GM23338 (cell line): ENCODE measurements around the gene TNFAIP3. TPM values are rescaled to one million over a fixed set of nuclear protein-coding genes. Genes with fewer than 3 reads are reported as not detected.
A peak's percentile ranks its signal among the peaks of the same experiment; 100 is the strongest.

Experiments used
- ATAC-seq: fragments of 200-7000 bp; cut with Tn5 transposase; 3 replicates; pipeline ENCODE4 v1.9.1; 2020
- DNase-seq: peaks from one replicate; pipeline ENCODE4 v3.0.0-alpha.2; 2015; ENCODE audit warnings: low spot score
- H2AFZ ChIP-seq: fragments of 200-600 bp; sonication (generic); 2 replicates; pipeline ENCODE4 v1.8.0; 2016; ENCODE audit warnings: antibody characterized with exemption, mild to moderate bottlenecking, moderate library complexity
- H3F3A ChIP-seq: fragments of 200-600 bp; sonication (generic); replicated peaks from 2 replicates; pipeline ENCODE4 v1.8.0; 2017; ENCODE audit warnings: antibody characterized with exemption, mixed run types, low read depth
- H3K27ac ChIP-seq: fragments of 200-600 bp; sonication (generic); 2 replicates; pipeline ENCODE4 v1.6.1; 2016; ENCODE audit warnings: low read depth
- H3K27me3 ChIP-seq: fragments of 200-600 bp; sonication (generic); 2 replicates; pipeline ENCODE4 v1.8.0; 2016; ENCODE audit warnings: mild to moderate bottlenecking, mixed run types, moderate library complexity; ENCODE audit not compliant: insufficient read depth
- H3K36me3 ChIP-seq: fragments of 200-600 bp; sonication (generic); 2 replicates; pipeline ENCODE4 v1.8.0; 2016; ENCODE audit warnings: mild to moderate bottlenecking; ENCODE audit not compliant: insufficient read depth
- H3K4me1 ChIP-seq: fragments of 200-600 bp; sonication (generic); 2 replicates; pipeline ENCODE4 v1.8.0; 2016; ENCODE audit warnings: mild to moderate bottlenecking, moderate library complexity; ENCODE audit not compliant: insufficient read depth
- H3K4me2 ChIP-seq: fragments of 200-600 bp; sonication (generic); 2 replicates; pipeline ENCODE4 v1.7.1; 2017; ENCODE audit warnings: mixed run types
- H3K4me3 ChIP-seq: fragments of 200-600 bp; sonication (generic); 2 replicates; pipeline ENCODE4 v1.6.1; 2016; ENCODE audit warnings: mixed run types
- H3K79me2 ChIP-seq: fragments of 200-600 bp; sonication (generic); replicated peaks from 2 replicates; pipeline ENCODE4 v1.8.0; 2017; ENCODE audit warnings: mild to moderate bottlenecking; ENCODE audit not compliant: insufficient read depth
- H3K9me2 ChIP-seq: fragments of 200-600 bp; sonication (generic); 2 replicates; pipeline ENCODE4 v1.8.0; 2017; ENCODE audit not compliant: insufficient read depth
- H4K20me1 ChIP-seq: fragments of 200-600 bp; sonication (generic); replicated peaks from 2 replicates; pipeline ENCODE4 v1.8.0; 2017; ENCODE audit warnings: mild to moderate bottlenecking; ENCODE audit not compliant: insufficient read depth
- H3K27ac Mint-ChIP-seq: 2 replicates; pipeline ENCODE4 v1.8.0; 2020; ENCODE audit warnings: inconsistent platforms, mild to moderate bottlenecking, moderate library complexity, mixed read lengths
- H3K27me3 Mint-ChIP-seq: 3 replicates; pipeline ENCODE4 v1.8.0; 2022; ENCODE audit warnings: low read depth, mild to moderate bottlenecking, moderate library complexity, mixed read lengths, inconsistent platforms; ENCODE audit not compliant: insufficient read depth, poor library complexity
- H3K36me3 Mint-ChIP-seq: 3 replicates; pipeline ENCODE4 v1.8.0; 2021; ENCODE audit warnings: low read depth, mild to moderate bottlenecking, inconsistent platforms, moderate library complexity, mixed read lengths
- H3K4me1 Mint-ChIP-seq: 3 replicates; pipeline ENCODE4 v1.8.0; 2020; ENCODE audit warnings: mild to moderate bottlenecking, inconsistent platforms, mixed read lengths
- H3K4me3 Mint-ChIP-seq: 3 replicates; pipeline ENCODE4 v1.8.0; 2021; ENCODE audit warnings: moderate library complexity, mild to moderate bottlenecking, inconsistent platforms, mixed read lengths
- H3K9me3 Mint-ChIP-seq: 3 replicates; pipeline ENCODE4 v1.8.0; 2020; ENCODE audit warnings: moderate library complexity, mild to moderate bottlenecking, inconsistent platforms, mixed read lengths
- CREB1 ChIP-seq: fragments of 250-450 bp; sonication (Bioruptor Pico); IDR thresholded peaks from 2 replicates; pipeline ENCODE4 v1.5.0; 2020; ENCODE audit warnings: low read depth, mild to moderate bottlenecking, moderate library complexity
- EZH2 ChIP-seq: fragments of 200-600 bp; sonication (generic); IDR thresholded peaks from one replicate; pipeline ENCODE4 v1.8.0; 2017; ENCODE audit warnings: antibody characterized with exemption, mild to moderate bottlenecking, low read depth; ENCODE audit not compliant: unreplicated experiment
- EZH2phosphoT487 ChIP-seq: fragments of 200-600 bp; sonication (generic); IDR thresholded peaks from one replicate; pipeline ENCODE4 v1.8.1; 2018; ENCODE audit warnings: antibody characterized with exemption; ENCODE audit not compliant: unreplicated experiment
- JUNB ChIP-seq: IDR thresholded peaks from one replicate; pipeline ENCODE4 v1.6.1; 2016; ENCODE audit warnings: antibody characterized with exemption; ENCODE audit not compliant: unreplicated experiment
- NANOG ChIP-seq: IDR thresholded peaks from 2 replicates; pipeline ENCODE4 v1.6.1; 2016; ENCODE audit warnings: antibody characterized with exemption, borderline replicate concordance
- POLR2AphosphoS5 ChIP-seq: IDR thresholded peaks from 2 replicates; pipeline ENCODE4 v1.6.1; 2016; ENCODE audit warnings: antibody characterized with exemption, low read depth
- STAT1 ChIP-seq: IDR thresholded peaks from one replicate; pipeline ENCODE4 v1.6.1; 2016; ENCODE audit warnings: antibody characterized with exemption; ENCODE audit not compliant: unreplicated experiment
- ZNF114 ChIP-seq: fragments of 250-450 bp; sonication (Bioruptor Pico); IDR thresholded peaks from 2 replicates; pipeline ENCODE4 v1.5.0; 2020; ENCODE audit warnings: mild to moderate bottlenecking, moderate library complexity
- ZNF331 ChIP-seq: fragments of 250-450 bp; sonication (Bioruptor Pico); IDR thresholded peaks from 2 replicates; pipeline ENCODE4 v1.5.0; 2020; ENCODE audit warnings: low read depth, mild to moderate bottlenecking, moderate library complexity
- polyA plus RNA-seq: library from polyadenylated mRNA; unstranded; fragments of >200 nt; fragmentation: Nextera tagmentation; extraction: Ambion mirVana; gene quantifications from 2 replicates; pipeline ENCODE4 v1.2.1, GENCODE V29; 2016
- total RNA-seq: library from RNA; depleted of rRNA; stranded (reverse); fragments of >200 nt; shearing (Covaris generic); gene quantifications from 2 replicates; pipeline ENCODE4 v1.2.3, GENCODE V29; 2014
- TF ChIP-seq, protein P1 (sequence below): fragments of 250-450 bp; sonication (Bioruptor Pico); IDR thresholded peaks from 2 replicates; pipeline ENCODE4 v1.5.0; 2020; ENCODE audit warnings: mild to moderate bottlenecking, moderate library complexity
- TF ChIP-seq, protein P2 (sequence below): IDR thresholded peaks from one replicate; pipeline ENCODE4 v1.6.1; 2018; ENCODE audit warnings: antibody characterized with exemption; ENCODE audit not compliant: unreplicated experiment
- TF ChIP-seq, protein P3 (sequence below): IDR thresholded peaks from 2 replicates; pipeline ENCODE4 v1.6.1; 2016; ENCODE audit warnings: antibody characterized with exemption
- TF ChIP-seq, protein P4 (sequence below), 2 experiments: fragments of 200-600 bp in 1 of 2; sonication (generic) in 1 of 2; conservative IDR thresholded peaks; 2 replicates each; pipeline versions ENCODE4 v1.5.1 to v1.6.1; 2016 to 2017; ENCODE audit warnings: antibody characterized with exemption in 2 of 2, low read depth in 2 of 2, mild to moderate bottlenecking in 2 of 2, moderate library complexity in 1 of 2

Gene TNFAIP3
- total and polyA plus RNA-seq, 2 experiments from 2014 or later: 2.1 to 2.3 TPM

DNA sequence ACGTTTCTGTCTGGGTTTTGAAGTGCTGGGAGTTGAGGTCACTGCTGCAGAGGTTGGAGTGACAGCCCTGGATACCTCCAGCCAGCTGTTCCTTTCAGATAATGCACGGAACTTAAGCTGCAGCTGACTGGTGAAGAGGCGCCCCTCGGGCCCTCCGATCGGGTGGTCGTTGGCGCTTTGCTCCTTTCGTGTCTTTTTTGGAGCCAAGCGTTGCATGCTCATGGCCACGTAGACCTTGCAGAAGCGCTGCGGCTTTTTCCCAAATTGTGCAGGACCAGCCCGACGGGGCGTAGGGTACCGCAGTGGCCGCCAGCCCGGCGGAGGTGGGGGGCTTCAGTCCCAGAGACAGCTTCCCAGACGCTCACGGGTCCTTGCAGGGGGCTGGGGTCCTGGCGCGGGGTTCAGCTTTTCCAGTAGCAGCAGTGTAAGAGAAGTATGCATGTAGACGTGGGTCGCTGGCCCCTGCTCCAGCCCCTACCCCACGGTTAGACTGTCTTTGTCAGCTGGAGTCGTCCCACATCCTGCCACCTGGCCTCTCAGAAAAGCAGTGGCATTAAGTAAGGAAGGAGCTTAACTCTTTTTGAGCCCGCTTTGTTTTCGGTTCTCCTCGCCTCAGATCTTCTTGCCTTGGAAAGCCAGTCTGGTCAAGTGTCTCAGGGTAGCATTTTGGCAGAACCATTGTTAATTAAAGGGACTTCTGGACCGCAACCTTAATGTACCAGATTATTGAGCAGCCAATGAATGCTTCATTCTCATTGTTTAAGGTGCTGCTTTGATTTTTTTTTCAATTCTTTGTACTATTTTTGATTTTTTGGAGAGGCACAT, 838 bp downstream of the TNFAIP3 start:
- peak overlapping the region; percentile 97 for H2AFZ ChIP-seq
- no peaks in the 10 kb centered on the region for H3K79me2 ChIP-seq
- Mint-ChIP-seq H3K4me3 (peak overlapping the region; percentile 87), H3K27me3 (peaks cover 26% of the 10 kb centered on the region), H3K4me1 (peaks cover 29% of the 10 kb centered on the region), H3K9me3 (no peaks in the 10 kb centered on the region), H3K27ac (no peak overlapping the region), H3K36me3 (no peaks in the 10 kb centered on the region)
- peaks cover 23% of the 10 kb centered on the region for H3K4me1 ChIP-seq
- peak overlapping the region; percentile 99 for H3K4me2 ChIP-seq
- H3K27me3 ChIP-seq: peaks cover 24% of the 10 kb centered on the region
- H4K20me1 ChIP-seq: 0 out of 2 replicates have a peak, but pooled peaks cover 4% of the 10 kb centered on the region
- ATAC-seq (peak; percentile 18), DNase-seq (peak; percentile 54)
- no peak for TF ChIP-seq STAT1
- no peak for TF ChIP-seq EZH2
- no peak for TF ChIP-seq NANOG
- TF ChIP-seq CREB1: no peak
- no peak for TF ChIP-seq ZNF331 (CRISPR knock-in tag)
- TF ChIP-seq POLR2AphosphoS5: no peak
- no peak for TF ChIP-seq JUNB
- TF ChIP-seq, protein P1, sequence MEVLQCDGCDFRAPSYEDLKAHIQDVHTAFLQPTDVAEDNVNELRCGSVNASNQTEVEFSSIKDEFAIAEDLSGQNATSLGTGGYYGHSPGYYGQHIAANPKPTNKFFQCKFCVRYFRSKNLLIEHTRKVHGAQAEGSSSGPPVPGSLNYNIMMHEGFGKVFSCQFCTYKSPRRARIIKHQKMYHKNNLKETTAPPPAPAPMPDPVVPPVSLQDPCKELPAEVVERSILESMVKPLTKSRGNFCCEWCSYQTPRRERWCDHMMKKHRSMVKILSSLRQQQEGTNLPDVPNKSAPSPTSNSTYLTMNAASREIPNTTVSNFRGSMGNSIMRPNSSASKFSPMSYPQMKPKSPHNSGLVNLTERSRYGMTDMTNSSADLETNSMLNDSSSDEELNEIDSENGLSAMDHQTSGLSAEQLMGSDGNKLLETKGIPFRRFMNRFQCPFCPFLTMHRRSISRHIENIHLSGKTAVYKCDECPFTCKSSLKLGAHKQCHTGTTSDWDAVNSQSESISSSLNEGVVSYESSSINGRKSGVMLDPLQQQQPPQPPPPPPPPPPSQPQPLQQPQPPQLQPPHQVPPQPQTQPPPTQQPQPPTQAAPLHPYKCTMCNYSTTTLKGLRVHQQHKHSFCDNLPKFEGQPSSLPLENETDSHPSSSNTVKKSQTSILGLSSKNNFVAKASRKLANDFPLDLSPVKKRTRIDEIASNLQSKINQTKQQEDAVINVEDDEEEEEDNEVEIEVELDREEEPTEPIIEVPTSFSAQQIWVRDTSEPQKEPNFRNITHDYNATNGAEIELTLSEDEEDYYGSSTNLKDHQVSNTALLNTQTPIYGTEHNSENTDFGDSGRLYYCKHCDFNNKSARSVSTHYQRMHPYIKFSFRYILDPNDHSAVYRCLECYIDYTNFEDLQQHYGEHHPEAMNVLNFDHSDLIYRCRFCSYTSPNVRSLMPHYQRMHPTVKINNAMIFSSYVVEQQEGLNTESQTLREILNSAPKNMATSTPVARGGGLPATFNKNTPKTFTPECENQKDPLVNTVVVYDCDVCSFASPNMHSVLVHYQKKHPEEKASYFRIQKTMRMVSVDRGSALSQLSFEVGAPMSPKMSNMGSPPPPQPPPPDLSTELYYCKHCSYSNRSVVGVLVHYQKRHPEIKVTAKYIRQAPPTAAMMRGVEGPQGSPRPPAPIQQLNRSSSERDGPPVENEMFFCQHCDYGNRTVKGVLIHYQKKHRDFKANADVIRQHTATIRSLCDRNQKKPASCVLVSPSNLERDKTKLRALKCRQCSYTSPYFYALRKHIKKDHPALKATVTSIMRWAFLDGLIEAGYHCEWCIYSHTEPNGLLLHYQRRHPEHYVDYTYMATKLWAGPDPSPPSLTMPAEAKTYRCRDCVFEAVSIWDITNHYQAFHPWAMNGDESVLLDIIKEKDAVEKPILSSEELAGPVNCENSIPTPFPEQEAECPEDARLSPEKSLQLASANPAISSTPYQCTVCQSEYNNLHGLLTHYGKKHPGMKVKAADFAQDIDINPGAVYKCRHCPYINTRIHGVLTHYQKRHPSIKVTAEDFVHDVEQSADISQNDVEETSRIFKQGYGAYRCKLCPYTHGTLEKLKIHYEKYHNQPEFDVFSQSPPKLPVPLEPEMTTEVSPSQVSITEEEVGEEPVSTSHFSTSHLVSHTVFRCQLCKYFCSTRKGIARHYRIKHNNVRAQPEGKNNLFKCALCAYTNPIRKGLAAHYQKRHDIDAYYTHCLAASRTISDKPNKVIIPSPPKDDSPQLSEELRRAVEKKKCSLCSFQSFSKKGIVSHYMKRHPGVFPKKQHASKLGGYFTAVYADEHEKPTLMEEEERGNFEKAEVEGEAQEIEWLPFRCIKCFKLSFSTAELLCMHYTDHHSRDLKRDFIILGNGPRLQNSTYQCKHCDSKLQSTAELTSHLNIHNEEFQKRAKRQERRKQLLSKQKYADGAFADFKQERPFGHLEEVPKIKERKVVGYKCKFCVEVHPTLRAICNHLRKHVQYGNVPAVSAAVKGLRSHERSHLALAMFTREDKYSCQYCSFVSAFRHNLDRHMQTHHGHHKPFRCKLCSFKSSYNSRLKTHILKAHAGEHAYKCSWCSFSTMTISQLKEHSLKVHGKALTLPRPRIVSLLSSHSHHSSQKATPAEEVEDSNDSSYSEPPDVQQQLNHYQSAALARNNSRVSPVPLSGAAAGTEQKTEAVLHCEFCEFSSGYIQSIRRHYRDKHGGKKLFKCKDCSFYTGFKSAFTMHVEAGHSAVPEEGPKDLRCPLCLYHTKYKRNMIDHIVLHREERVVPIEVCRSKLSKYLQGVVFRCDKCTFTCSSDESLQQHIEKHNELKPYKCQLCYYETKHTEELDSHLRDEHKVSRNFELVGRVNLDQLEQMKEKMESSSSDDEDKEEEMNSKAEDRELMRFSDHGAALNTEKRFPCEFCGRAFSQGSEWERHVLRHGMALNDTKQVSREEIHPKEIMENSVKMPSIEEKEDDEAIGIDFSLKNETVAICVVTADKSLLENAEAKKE: no peak
- TF ChIP-seq ZNF114 (CRISPR knock-in tag): no peak
- TF ChIP-seq, protein P2, sequence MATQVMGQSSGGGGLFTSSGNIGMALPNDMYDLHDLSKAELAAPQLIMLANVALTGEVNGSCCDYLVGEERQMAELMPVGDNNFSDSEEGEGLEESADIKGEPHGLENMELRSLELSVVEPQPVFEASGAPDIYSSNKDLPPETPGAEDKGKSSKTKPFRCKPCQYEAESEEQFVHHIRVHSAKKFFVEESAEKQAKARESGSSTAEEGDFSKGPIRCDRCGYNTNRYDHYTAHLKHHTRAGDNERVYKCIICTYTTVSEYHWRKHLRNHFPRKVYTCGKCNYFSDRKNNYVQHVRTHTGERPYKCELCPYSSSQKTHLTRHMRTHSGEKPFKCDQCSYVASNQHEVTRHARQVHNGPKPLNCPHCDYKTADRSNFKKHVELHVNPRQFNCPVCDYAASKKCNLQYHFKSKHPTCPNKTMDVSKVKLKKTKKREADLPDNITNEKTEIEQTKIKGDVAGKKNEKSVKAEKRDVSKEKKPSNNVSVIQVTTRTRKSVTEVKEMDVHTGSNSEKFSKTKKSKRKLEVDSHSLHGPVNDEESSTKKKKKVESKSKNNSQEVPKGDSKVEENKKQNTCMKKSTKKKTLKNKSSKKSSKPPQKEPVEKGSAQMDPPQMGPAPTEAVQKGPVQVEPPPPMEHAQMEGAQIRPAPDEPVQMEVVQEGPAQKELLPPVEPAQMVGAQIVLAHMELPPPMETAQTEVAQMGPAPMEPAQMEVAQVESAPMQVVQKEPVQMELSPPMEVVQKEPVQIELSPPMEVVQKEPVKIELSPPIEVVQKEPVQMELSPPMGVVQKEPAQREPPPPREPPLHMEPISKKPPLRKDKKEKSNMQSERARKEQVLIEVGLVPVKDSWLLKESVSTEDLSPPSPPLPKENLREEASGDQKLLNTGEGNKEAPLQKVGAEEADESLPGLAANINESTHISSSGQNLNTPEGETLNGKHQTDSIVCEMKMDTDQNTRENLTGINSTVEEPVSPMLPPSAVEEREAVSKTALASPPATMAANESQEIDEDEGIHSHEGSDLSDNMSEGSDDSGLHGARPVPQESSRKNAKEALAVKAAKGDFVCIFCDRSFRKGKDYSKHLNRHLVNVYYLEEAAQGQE: no peak
- TF ChIP-seq, protein P3, sequence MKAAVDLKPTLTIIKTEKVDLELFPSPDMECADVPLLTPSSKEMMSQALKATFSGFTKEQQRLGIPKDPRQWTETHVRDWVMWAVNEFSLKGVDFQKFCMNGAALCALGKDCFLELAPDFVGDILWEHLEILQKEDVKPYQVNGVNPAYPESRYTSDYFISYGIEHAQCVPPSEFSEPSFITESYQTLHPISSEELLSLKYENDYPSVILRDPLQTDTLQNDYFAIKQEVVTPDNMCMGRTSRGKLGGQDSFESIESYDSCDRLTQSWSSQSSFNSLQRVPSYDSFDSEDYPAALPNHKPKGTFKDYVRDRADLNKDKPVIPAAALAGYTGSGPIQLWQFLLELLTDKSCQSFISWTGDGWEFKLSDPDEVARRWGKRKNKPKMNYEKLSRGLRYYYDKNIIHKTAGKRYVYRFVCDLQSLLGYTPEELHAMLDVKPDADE: no peak
- TF ChIP-seq, protein P4, sequence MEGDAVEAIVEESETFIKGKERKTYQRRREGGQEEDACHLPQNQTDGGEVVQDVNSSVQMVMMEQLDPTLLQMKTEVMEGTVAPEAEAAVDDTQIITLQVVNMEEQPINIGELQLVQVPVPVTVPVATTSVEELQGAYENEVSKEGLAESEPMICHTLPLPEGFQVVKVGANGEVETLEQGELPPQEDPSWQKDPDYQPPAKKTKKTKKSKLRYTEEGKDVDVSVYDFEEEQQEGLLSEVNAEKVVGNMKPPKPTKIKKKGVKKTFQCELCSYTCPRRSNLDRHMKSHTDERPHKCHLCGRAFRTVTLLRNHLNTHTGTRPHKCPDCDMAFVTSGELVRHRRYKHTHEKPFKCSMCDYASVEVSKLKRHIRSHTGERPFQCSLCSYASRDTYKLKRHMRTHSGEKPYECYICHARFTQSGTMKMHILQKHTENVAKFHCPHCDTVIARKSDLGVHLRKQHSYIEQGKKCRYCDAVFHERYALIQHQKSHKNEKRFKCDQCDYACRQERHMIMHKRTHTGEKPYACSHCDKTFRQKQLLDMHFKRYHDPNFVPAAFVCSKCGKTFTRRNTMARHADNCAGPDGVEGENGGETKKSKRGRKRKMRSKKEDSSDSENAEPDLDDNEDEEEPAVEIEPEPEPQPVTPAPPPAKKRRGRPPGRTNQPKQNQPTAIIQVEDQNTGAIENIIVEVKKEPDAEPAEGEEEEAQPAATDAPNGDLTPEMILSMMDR (conservative IDR thresholded peaks at IDR 0.05; ENCODE audit: low read depth in 2 of 2): no peak
- no peak for TF ChIP-seq EZH2phosphoT487
- H3K27ac ChIP-seq: no peak overlapping the region
- H3K9me2 ChIP-seq: peaks cover 5% of the 10 kb centered on the region; the same call in 1 of the 2 replicates
- no peaks in the 10 kb centered on the region for H3F3A ChIP-seq
- peak overlapping the region; percentile 91 for H3K4me3 ChIP-seq
- H3K36me3 ChIP-seq: no peaks in the 10 kb centered on the region
